ENCODE results near the gene SH3PXD2B. TPM values are rescaled to one million over a fixed set of nuclear protein-coding genes. Genes with fewer than 3 reads are reported as not detected.

The SH3PXD2B gene
- total and polyA plus RNA-seq, 2 of the 13 experiments (the other 11 are each of a cell fraction or from before 2014, with no cell fraction given) = 3.4 to 4.6 TPM

DNA sequence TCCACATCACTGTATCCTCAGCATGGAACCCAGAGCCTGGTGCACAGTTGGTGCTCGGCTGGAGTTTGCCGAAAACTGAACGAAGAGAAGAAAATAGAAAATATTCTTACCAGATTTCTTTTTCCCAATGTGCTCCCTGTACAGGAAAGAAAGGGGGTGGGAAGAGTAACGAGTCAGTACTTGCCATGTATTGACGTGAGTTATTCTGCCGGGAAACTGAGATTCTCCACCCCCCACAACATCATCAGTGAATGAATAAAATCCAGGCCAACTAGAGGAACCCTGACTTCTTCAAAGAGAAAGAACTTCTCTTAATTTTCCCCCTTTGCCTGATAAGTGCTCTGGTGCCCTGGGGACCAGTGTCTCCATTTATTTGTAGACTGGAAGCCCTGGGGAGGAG is 80.6 kb downstream of the SH3PXD2B start:
- intact Hi-C loops (cut with micrococcal nuclease; ENCODE audit: unreplicated experiment) (no loop called here), in situ Hi-C loops (cut with HindIII; ENCODE audit: extremely low pct_ligation_motif_present, low pct_unique_long_range_greater_than_20kb) (no loop called here)
- Histone ChIP-seq H4K20me1 (ENCODE audit: insufficient read depth, low read length) (no peaks in the 10 kb centered on the region), H2AFZ (ENCODE audit: low read length) (no peak overlapping the region), H3K79me2 (ENCODE audit: insufficient read depth, low read length) (no peaks in the 10 kb centered on the region), H3K9ac (ENCODE audit: insufficient read depth, low read depth, low read length) (no peak overlapping the region), H3K36me3 (replicated peaks in 1 of 2; ENCODE audit: control insufficient read depth in 1 of 2, insufficient read depth in 2 of 2, low read length in 2 of 2) (peaks cover 0 to 4% of the 10 kb centered on the region in 2 experiments; a peak in 1 of 5 replicates), H3K27me3 (ENCODE audit: control insufficient read depth in 1 of 2, insufficient read depth in 2 of 2, low read length in 2 of 2) (no peaks in the 10 kb centered on the region), H3K9me3 (ENCODE audit: low read length) (peaks cover 15% of the 10 kb centered on the region), H3K4me3 (replicated peaks in 1 of 3; ENCODE audit: insufficient read depth in 1 of 3, low read depth in 2 of 3, low read length in 3 of 3) (no peak overlapping the region), H3K4me2 (ENCODE audit: low read depth, low read length) (no peak overlapping the region), H3K27ac (ENCODE audit: extremely low read length, insufficient read depth, low read length) (no peak overlapping the region), H3K4me1 (ENCODE audit: insufficient read depth, low read length) (no peaks in the 10 kb centered on the region)
- POLR2A ChIA-PET = no interaction called here
- ATAC-seq (no peak), DNase-seq (ENCODE audit: low spot score) (no peak), FAIRE-seq (no peak)
- WGBS (ENCODE audit: low lambda C conversion rate) = 94% methylated on average over 6 of the region's 6 CpGs
- TF ChIP-seq MXD1 (CRISPR knock-in tag; IDR thresholded peaks at IDR 0.05) (no peak), ZNF383 (CRISPR knock-in tag; IDR thresholded peaks at IDR 0.05; ENCODE audit: borderline replicate concordance) (no peak), GPN1 (CRISPR knock-in tag; IDR thresholded peaks at IDR 0.05; ENCODE audit: borderline replicate concordance) (no peak), ZNF670 (CRISPR knock-in tag; IDR thresholded peaks at IDR 0.05; ENCODE audit: borderline replicate concordance) (no peak), ZNF891 (CRISPR knock-in tag; IDR thresholded peaks at IDR 0.05) (no peak), THAP11 (CRISPR knock-in tag; IDR thresholded peaks at IDR 0.05) (no peak)
- CTCF ChIA-PET (ENCODE audit: low intra/inter-chr PET ratio, low total read pairs) = no interaction called here
- BruUV-seq (replicated peaks) = no TSS peak

DNA sequence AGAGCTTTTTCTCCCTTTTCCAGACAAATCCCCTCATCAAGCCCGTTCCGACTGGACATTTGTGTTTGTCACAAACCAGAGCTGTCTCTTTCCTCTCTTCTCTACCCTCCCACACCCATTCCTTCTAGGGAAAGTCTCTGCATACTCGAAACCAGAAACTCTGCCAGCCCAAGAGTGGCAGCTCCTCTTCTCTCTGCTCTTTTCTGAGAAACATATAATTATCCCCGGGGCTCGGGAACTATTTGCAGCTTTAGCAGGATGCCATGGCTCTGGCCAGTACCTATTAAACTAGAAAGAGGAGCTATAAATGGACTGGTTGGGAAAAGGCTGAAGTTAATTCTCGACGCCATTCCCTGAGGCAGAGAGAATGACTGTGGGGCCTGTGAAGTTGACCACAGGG is 82.6 kb downstream of the SH3PXD2B start:
- ChIA-PET CTCF (ENCODE audit: low intra/inter-chr PET ratio, low total read pairs) (no interaction called here), POLR2A (no interaction called here)
- intact Hi-C loops (cut with micrococcal nuclease; ENCODE audit: unreplicated experiment) = no loop called here
- no peak overlapping the region for H2AFZ ChIP-seq (ENCODE audit: low read length)
- H4K20me1 ChIP-seq (ENCODE audit: insufficient read depth, low read length) = no peaks in the 10 kb centered on the region
- no peak overlapping the region for H3K9ac ChIP-seq (ENCODE audit: insufficient read depth, low read depth, low read length)
- no peak for ATAC-seq
- H3K4me2 ChIP-seq (ENCODE audit: low read depth, low read length) = no peak overlapping the region
- H3K4me3 ChIP-seq (replicated peaks in 1 of 3; ENCODE audit: insufficient read depth in 1 of 3, low read depth in 2 of 3, low read length in 3 of 3) = no peak overlapping the region
- no peak for DNase-seq (ENCODE audit: low spot score)
- in situ Hi-C loops (cut with HindIII; ENCODE audit: extremely low pct_ligation_motif_present, low pct_unique_long_range_greater_than_20kb) = no loop called here
- H3K36me3 ChIP-seq (replicated peaks in 1 of 2; ENCODE audit: control insufficient read depth in 1 of 2, insufficient read depth in 2 of 2, low read length in 2 of 2) = peaks cover 0 to 4% of the 10 kb centered on the region in 2 experiments; a peak in 1 of 5 replicates
- peaks cover 15% of the 10 kb centered on the region for H3K9me3 ChIP-seq (ENCODE audit: low read length)
- H3K27me3 ChIP-seq (ENCODE audit: control insufficient read depth in 1 of 2, insufficient read depth in 2 of 2, low read length in 2 of 2) = no peaks in the 10 kb centered on the region
- 83% methylated on average over 7 of the region's 7 CpGs for WGBS (ENCODE audit: low lambda C conversion rate)
- H3K4me1 ChIP-seq (ENCODE audit: insufficient read depth, low read length) = no peaks in the 10 kb centered on the region
- FAIRE-seq = no peak
- no TSS peak for BruUV-seq (replicated peaks)
- H3K79me2 ChIP-seq (ENCODE audit: insufficient read depth, low read length) = no peaks in the 10 kb centered on the region
- no peak overlapping the region for H3K27ac ChIP-seq (ENCODE audit: extremely low read length, insufficient read depth, low read length)
- no peak for TF ChIP-seq ZBTB3 (CRISPR knock-in tag; IDR thresholded peaks at IDR 0.05; ENCODE audit: borderline replicate concordance, low read depth)
- no peak for TF ChIP-seq ZBTB21 (CRISPR knock-in tag; IDR thresholded peaks at IDR 0.05)
- no peak for TF ChIP-seq MTA3 (CRISPR knock-in tag; IDR thresholded peaks at IDR 0.05)
- TF ChIP-seq ZNF501 (CRISPR knock-in tag; IDR thresholded peaks at IDR 0.05) = no peak
- TF ChIP-seq HNF1B (CRISPR knock-in tag; IDR thresholded peaks at IDR 0.05) = no peak
- no peak for TF ChIP-seq BCL3 (CRISPR knock-in tag; IDR thresholded peaks at IDR 0.05)
- TF ChIP-seq ZBTB25 (CRISPR knock-in tag; IDR thresholded peaks at IDR 0.05) = no peak
- no peak for TF ChIP-seq NPAS2 (CRISPR knock-in tag; IDR thresholded peaks at IDR 0.05; ENCODE audit: borderline replicate concordance)
- no peak for TF ChIP-seq ZEB1 (IDR thresholded peaks at IDR 0.05; ENCODE audit: insufficient replicate concordance, low read depth)
- no peak for TF ChIP-seq ZNF552 (CRISPR knock-in tag; IDR thresholded peaks at IDR 0.05; ENCODE audit: borderline replicate concordance)
